Ovary (tissue), 3 donors: ENCODE data around the gene TMEM109.

Experiments
- CTCF ChIP-seq, 3 donors: fragments of 450-650 bp in 2 of 3; fragments of 200-600 bp in 1 of 3; IDR thresholded peaks; one replicate each; pipeline versions ENCODE4 v1.5.1 to v1.8.0; 2016 to 2022; ENCODE audit warnings: antibody characterized with exemption in 3 of 3, mild to moderate bottlenecking in 1 of 3
- POLR2A ChIP-seq: fragments of 450-650 bp; IDR thresholded peaks from one replicate; pipeline ENCODE4 v1.6.1; 2017; ENCODE audit warnings: antibody characterized with exemption, mild to moderate bottlenecking, moderate library complexity
- donor health status: DM: no; HTN: no; CAD: no.

- TF ChIP-seq POLR2A (no peak), CTCF (IDR thresholded peaks at IDR 0.05) (no peak)
Measured at GRCh38 chr11:60919956-60920355, 6.0 kb downstream of the TMEM109 start.
